HG03066 (cell line): ENCODE data around the gene MINDY1.

Source experiments
- ATAC-seq: cut with Tn5 transposase; IDR thresholded peaks from one replicate; pipeline ENCODE4 v1.9.1; 2021; ENCODE audit warnings: low read depth; ENCODE audit not compliant: unreplicated experiment

MINDY1 gene

GRCh38 chr1:151006327-151007052 lies at the start of gene MINDY1:
MINDY1 (minus strand) TSS chr1:151006902; CDS start chr1:151002617, 4,285 bp downstream.
- peak; percentile 46 for ATAC-seq

GRCh38 chr1:151056149-151056548 lies 49.4 kb upstream of the MINDY1 start:
- ATAC-seq, result no peak

GRCh38 chr1:151055581-151055980 lies 48.9 kb upstream of the MINDY1 start:
- ATAC-seq, result no peak

GRCh38 chr1:151054971-151055547 lies 48.4 kb upstream of the MINDY1 start:
- ATAC-seq, result no peak

- ATAC-seq, result no peak
These were observed 44.8 kb upstream of the MINDY1 start for GRCh38 chr1:151051356-151052009.

GRCh38 chr1:151050051-151050688 lies 43.5 kb upstream of the MINDY1 start:
- no peak for ATAC-seq

- no peak for ATAC-seq
These were observed 42.8 kb upstream of the MINDY1 start for GRCh38 chr1:151049458-151049857.

GRCh38 chr1:151048645-151049032 lies 41.9 kb upstream of the MINDY1 start:
- no peak for ATAC-seq

GRCh38 chr1:151047925-151048644 lies 41.4 kb upstream of the MINDY1 start:
- ATAC-seq, result peak; percentile 54

GRCh38 chr1:151047591-151047924 lies 40.9 kb upstream of the MINDY1 start, which contains the start of gene C1orf56:
C1orf56 (plus strand) TSS chr1:151047751; CDS start chr1:151047848, 97 bp downstream.
- peak; percentile 56 for ATAC-seq

- ATAC-seq, result no peak
These were observed 36.5 kb upstream of the MINDY1 start for GRCh38 chr1:151043163-151043562.

GRCh38 chr1:151039521-151039920 lies 32.8 kb upstream of the MINDY1 start:
- no peak for ATAC-seq

- no peak for ATAC-seq
These were observed 30.3 kb upstream of the MINDY1 start for GRCh38 chr1:151037032-151037431.

GRCh38 chr1:151036356-151036755 lies 29.7 kb upstream of the MINDY1 start, which contains the start of gene BNIPL:
BNIPL (plus strand) TSS chr1:151036586; CDS start chr1:151036726, 140 bp downstream.
- ATAC-seq, result no peak

GRCh38 chr1:151035167-151035566 lies 28.5 kb upstream of the MINDY1 start:
- ATAC-seq, result no peak

GRCh38 chr1:151032164-151032563 lies 25.5 kb upstream of the MINDY1 start:
- no peak for ATAC-seq

GRCh38 chr1:151026460-151026859 lies 19.8 kb upstream of the MINDY1 start:
- ATAC-seq, result no peak

GRCh38 chr1:151024540-151025146 lies 17.9 kb upstream of the MINDY1 start:
- no peak for ATAC-seq

- ATAC-seq, result no peak
These were observed 6.8 kb upstream of the MINDY1 start for GRCh38 chr1:151013518-151013917.
